WTC11 (cell line): ENCODE measurements around the gene ZFR2. TPM values are rescaled to one million over a fixed set of nuclear protein-coding genes. Genes with fewer than 3 reads are reported as not detected.

ENCODE experiments used
- ATAC-seq: fragments of 200-7000 bp; cut with Tn5 transposase; 2 replicates; pipeline ENCODE4 v1.10.0; 2021; ENCODE audit warnings: mild to moderate bottlenecking, moderate library complexity
- CTCF ChIA-PET: fragments of 300-600 bp; sonication (Branson Sonifier 250); formaldehyde crosslinking; loops from one replicate; lab custom pipeline; 2021; ENCODE audit warnings: antibody characterized with exemption; lab: Charles Lee
- POLR2A ChIA-PET: fragments of 350-600 bp; sonication (Branson Sonifier 250); formaldehyde crosslinking; loops from one replicate; lab custom pipeline; 2021; ENCODE audit warnings: antibody characterized with exemption; lab: Charles Lee
- DNase-seq: peaks from one replicate; pipeline ENCODE4 v3.0.0; 2021; ENCODE audit warnings: low spot score
- H3K27ac Mint-ChIP-seq: 2 replicates; pipeline ENCODE4 v1.8.0; 2021; ENCODE audit warnings: mixed read lengths
- H3K27me3 Mint-ChIP-seq: 2 replicates; pipeline ENCODE4 v1.8.0; 2021; ENCODE audit warnings: low read depth, mild to moderate bottlenecking, moderate library complexity, mixed read lengths
- H3K36me3 Mint-ChIP-seq: 2 replicates; pipeline ENCODE4 v1.8.0; 2021; ENCODE audit warnings: mixed read lengths
- H3K4me1 Mint-ChIP-seq: 2 replicates; pipeline ENCODE4 v1.8.0; 2022; ENCODE audit warnings: mixed read lengths
- H3K4me3 Mint-ChIP-seq: 2 replicates; pipeline ENCODE4 v1.8.0; 2021; ENCODE audit warnings: mild to moderate bottlenecking, moderate library complexity, mixed read lengths
- H3K9me3 Mint-ChIP-seq: 2 replicates; pipeline ENCODE4 v1.8.0; 2021; ENCODE audit warnings: mixed read lengths
- ELF4 ChIP-seq: sonication (generic); formaldehyde crosslinking; IDR thresholded peaks from 2 replicates; pipeline ENCODE4 v1.8.1; 2022; ENCODE audit warnings: low read depth, mild to moderate bottlenecking, moderate library complexity, missing genetic modification reagents
- ETV6 ChIP-seq: sonication (generic); formaldehyde crosslinking; IDR thresholded peaks from 2 replicates; pipeline ENCODE4 v1.8.1; 2022; ENCODE audit warnings: mild to moderate bottlenecking, missing genetic modification reagents
- FOXJ3 ChIP-seq: sonication (generic); formaldehyde crosslinking; IDR thresholded peaks from 2 replicates; pipeline ENCODE4 v1.9.0; 2021; ENCODE audit warnings: missing genetic modification reagents, mild to moderate bottlenecking, borderline replicate concordance
- GABPB1 ChIP-seq: sonication (generic); formaldehyde crosslinking; IDR thresholded peaks from 2 replicates; pipeline ENCODE4 v1.8.1; 2023; ENCODE audit warnings: mild to moderate bottlenecking, missing genetic modification reagents
- GTF2I ChIP-seq: fragments of 250-450 bp; sonication (Bioruptor Pico); conservative IDR thresholded peaks from 2 replicates; pipeline ENCODE4 v1.4.0; 2021; ENCODE audit warnings: mild to moderate bottlenecking
- JAZF1 ChIP-seq: fragments of 250-450 bp; sonication (Bioruptor Pico); IDR thresholded peaks from 2 replicates; pipeline ENCODE4 v1.9.0; 2021; ENCODE audit warnings: moderate library complexity, mild to moderate bottlenecking, inconsistent platforms
- MYBL2 ChIP-seq: sonication (generic); formaldehyde crosslinking; IDR thresholded peaks from 2 replicates; pipeline ENCODE4 v1.8.1; 2023; ENCODE audit warnings: mild to moderate bottlenecking, moderate library complexity, missing genetic modification reagents
- NFATC4 ChIP-seq: fragments of 250-450 bp; sonication (Bioruptor Pico); IDR thresholded peaks from 2 replicates; pipeline ENCODE4 v1.9.0; 2021; ENCODE audit warnings: mild to moderate bottlenecking
- NFE2L1 ChIP-seq: sonication (generic); formaldehyde crosslinking; IDR thresholded peaks from 2 replicates; pipeline ENCODE4 v1.8.1; 2023; ENCODE audit warnings: missing genetic modification reagents
- NFYB ChIP-seq: sonication (generic); formaldehyde crosslinking; conservative IDR thresholded peaks from 2 replicates; pipeline ENCODE4 v1.8.0; 2022; ENCODE audit warnings: low read depth, missing genetic modification reagents
- NR3C1 ChIP-seq: sonication (generic); formaldehyde crosslinking; conservative IDR thresholded peaks from 2 replicates; pipeline ENCODE4 v1.8.1; 2023; ENCODE audit warnings: low read depth, mild to moderate bottlenecking, missing genetic modification reagents
- RELA ChIP-seq: sonication (generic); formaldehyde crosslinking; IDR thresholded peaks from 2 replicates; pipeline ENCODE4 v1.8.1; 2022; ENCODE audit warnings: missing genetic modification reagents, mild to moderate bottlenecking, borderline replicate concordance
- RORB ChIP-seq: fragments of 250-450 bp; sonication (Bioruptor Pico); IDR thresholded peaks from 2 replicates; pipeline ENCODE4 v1.9.0; 2021; ENCODE audit warnings: mild to moderate bottlenecking
- SMAD4 ChIP-seq: sonication (generic); formaldehyde crosslinking; IDR thresholded peaks from 2 replicates; pipeline ENCODE4 v1.8.0; 2022; ENCODE audit warnings: mild to moderate bottlenecking, missing genetic modification reagents
- TEAD1 ChIP-seq: sonication (generic); formaldehyde crosslinking; IDR thresholded peaks from 2 replicates; pipeline ENCODE4 v1.8.0; 2022; ENCODE audit warnings: mild to moderate bottlenecking, missing genetic modification reagents
- ZNF138 ChIP-seq: sonication (generic); formaldehyde crosslinking; conservative IDR thresholded peaks from 2 replicates; pipeline ENCODE4 v1.8.1; 2022; ENCODE audit warnings: mild to moderate bottlenecking, moderate library complexity, missing genetic modification reagents
- ZNF232 ChIP-seq: sonication (generic); formaldehyde crosslinking; IDR thresholded peaks from 2 replicates; pipeline ENCODE4 v1.8.0; 2022; ENCODE audit warnings: mild to moderate bottlenecking, missing genetic modification reagents
- total RNA-seq: library from RNA; stranded (reverse); gene quantifications from 3 replicates; pipeline ENCODE4 v1.2.3, GENCODE V29; 2021
- TF ChIP-seq, protein P1 (sequence below): sonication (generic); formaldehyde crosslinking; IDR thresholded peaks from 2 replicates; pipeline ENCODE4 v1.8.1; 2023; ENCODE audit warnings: mild to moderate bottlenecking, moderate library complexity, missing genetic modification reagents
- TF ChIP-seq, protein P2 (sequence below): sonication (generic); formaldehyde crosslinking; IDR thresholded peaks from 2 replicates; pipeline ENCODE4 v1.8.1; 2022; ENCODE audit warnings: missing genetic modification reagents, borderline replicate concordance
- TF ChIP-seq, protein P3 (sequence below): sonication (generic); formaldehyde crosslinking; IDR thresholded peaks from 2 replicates; pipeline ENCODE4 v1.8.1; 2023; ENCODE audit warnings: mild to moderate bottlenecking, missing genetic modification reagents, moderate library complexity
- TF ChIP-seq, protein P4 (sequence below): fragments of 250-450 bp; sonication (Bioruptor Pico); IDR thresholded peaks from 2 replicates; pipeline ENCODE4 v1.8.0; 2021; ENCODE audit warnings: mild to moderate bottlenecking

ZFR2 gene
- total RNA-seq, 1 experiment from 2014 or later = 17.5 TPM

DNA sequence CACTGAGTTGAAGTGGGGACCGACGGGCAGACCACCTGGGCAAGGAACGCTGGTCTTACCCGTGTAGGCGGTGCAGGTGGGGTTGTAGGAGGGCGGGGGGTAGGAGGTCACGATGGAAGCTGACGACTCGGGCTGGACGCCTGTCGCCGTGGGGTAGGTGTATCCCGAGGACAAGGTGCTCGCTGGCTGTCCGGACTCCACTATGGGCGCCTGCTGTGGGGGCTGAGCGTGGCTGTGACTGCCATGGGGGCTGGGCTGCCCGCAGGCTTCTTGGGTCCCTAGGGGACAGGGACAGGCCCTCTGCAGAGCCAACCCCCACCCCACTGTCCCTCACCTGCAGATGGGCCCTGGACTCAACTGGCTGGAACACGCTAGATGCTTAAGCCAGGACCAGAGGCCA is 37.2 kb downstream of the ZFR2 start (continued):
- TF ChIP-seq, protein P1, sequence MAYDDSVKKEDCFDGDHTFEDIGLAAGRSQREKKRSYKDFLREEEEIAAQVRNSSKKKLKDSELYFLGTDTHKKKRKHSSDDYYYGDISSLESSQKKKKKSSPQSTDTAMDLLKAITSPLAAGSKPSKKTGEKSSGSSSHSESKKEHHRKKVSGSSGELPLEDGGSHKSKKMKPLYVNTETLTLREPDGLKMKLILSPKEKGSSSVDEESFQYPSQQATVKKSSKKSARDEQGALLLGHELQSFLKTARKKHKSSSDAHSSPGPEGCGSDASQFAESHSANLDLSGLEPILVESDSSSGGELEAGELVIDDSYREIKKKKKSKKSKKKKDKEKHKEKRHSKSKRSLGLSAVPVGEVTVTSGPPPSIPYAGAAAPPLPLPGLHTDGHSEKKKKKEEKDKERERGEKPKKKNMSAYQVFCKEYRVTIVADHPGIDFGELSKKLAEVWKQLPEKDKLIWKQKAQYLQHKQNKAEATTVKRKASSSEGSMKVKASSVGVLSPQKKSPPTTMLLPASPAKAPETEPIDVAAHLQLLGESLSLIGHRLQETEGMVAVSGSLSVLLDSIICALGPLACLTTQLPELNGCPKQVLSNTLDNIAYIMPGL (CRISPR knock-in tag) = no peak
- no peak for TF ChIP-seq NFE2L1 (CRISPR knock-in tag)
- TF ChIP-seq, protein P2, sequence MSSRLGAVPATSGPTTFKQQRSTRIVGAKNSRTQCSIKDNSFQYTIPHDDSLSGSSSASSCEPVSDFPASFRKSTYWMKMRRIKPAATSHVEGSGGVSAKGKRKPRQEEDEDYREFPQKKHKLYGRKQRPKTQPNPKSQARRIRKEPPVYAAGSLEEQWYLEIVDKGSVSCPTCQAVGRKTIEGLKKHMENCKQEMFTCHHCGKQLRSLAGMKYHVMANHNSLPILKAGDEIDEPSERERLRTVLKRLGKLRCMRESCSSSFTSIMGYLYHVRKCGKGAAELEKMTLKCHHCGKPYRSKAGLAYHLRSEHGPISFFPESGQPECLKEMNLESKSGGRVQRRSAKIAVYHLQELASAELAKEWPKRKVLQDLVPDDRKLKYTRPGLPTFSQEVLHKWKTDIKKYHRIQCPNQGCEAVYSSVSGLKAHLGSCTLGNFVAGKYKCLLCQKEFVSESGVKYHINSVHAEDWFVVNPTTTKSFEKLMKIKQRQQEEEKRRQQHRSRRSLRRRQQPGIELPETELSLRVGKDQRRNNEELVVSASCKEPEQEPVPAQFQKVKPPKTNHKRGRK (CRISPR knock-in tag) = no peak
- TF ChIP-seq ETV6 (CRISPR knock-in tag) = no peak
- TF ChIP-seq FOXJ3 (CRISPR knock-in tag) = no peak
- TF ChIP-seq ZNF138 (CRISPR knock-in tag) = no peak
- TF ChIP-seq NFYB = no peak
- TF ChIP-seq, all 79 proteins: peak for 0

DNA sequence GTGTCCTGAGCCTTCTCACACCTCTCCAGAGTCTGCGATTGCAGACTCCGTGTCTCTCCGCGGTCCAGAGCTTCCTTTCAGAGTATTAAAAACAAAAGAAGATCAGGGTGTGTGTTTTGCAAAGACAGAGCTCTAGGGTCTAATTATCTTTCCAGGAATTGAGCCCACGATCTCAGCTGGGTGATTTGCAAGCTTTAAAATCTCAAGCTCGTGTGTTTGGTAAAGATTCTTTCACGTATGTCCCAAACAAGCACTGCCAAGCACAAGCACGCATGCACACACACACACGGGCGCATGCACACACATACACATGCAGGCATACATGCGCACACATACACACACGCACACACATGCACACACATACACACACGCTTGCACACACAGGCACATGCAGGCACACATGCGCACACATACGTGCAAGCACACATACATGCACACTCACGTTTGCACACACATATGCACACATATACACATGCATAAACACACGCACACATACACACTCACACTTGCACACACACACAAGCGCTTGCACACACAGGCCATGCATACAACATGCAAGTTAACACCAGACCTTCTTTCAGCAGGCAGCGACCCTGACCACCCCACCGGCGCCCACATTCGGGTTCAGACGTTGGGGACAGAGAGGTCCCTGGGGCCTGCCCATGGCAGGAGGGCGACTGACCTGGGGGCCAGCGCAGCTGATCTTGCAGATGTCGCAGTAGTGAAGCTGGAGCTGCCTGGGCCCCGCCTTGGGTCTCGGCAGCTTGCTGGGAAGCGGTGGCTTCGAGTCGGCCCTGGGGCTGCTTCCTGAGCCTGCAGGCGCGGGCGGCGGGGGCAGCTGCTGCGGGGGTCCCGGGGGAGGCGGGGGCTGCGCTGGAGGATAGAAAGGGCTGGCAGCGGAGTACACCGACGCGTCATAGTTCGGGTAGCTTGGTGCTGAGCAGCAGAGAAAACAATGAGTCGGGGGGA is 37.9 kb downstream of the ZFR2 start:
- Mint-ChIP-seq H3K4me3 (no peak overlapping the region), H3K27me3 (no peaks in the 10 kb centered on the region), H3K9me3 (no peaks in the 10 kb centered on the region), H3K4me1 (no peaks in the 10 kb centered on the region)
- POLR2A ChIA-PET = interaction anchor here (0.6 kb wide), 1 partner anchor 1163 kb away, joined by 5 read pairs; no protein-coding TSS in a partner anchor
- no peak for TF ChIP-seq NFATC4
- TF ChIP-seq, protein P1 (CRISPR knock-in tag) = no peak
- TF ChIP-seq RELA (CRISPR knock-in tag) = no peak
- TF ChIP-seq ELF4 (CRISPR knock-in tag) = no peak
- TF ChIP-seq SMAD4 = no peak
- TF ChIP-seq, protein P2 (CRISPR knock-in tag) = no peak
- TF ChIP-seq, protein P3, sequence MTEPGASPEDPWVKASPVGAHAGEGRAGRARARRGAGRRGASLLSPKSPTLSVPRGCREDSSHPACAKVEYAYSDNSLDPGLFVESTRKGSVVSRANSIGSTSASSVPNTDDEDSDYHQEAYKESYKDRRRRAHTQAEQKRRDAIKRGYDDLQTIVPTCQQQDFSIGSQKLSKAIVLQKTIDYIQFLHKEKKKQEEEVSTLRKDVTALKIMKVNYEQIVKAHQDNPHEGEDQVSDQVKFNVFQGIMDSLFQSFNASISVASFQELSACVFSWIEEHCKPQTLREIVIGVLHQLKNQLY = no peak
- TF ChIP-seq NR3C1 = no peak
- TF ChIP-seq, protein P4, sequence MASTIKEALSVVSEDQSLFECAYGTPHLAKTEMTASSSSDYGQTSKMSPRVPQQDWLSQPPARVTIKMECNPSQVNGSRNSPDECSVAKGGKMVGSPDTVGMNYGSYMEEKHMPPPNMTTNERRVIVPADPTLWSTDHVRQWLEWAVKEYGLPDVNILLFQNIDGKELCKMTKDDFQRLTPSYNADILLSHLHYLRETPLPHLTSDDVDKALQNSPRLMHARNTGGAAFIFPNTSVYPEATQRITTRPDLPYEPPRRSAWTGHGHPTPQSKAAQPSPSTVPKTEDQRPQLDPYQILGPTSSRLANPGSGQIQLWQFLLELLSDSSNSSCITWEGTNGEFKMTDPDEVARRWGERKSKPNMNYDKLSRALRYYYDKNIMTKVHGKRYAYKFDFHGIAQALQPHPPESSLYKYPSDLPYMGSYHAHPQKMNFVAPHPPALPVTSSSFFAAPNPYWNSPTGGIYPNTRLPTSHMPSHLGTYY = no peak
- TF ChIP-seq GTF2I (CRISPR knock-in tag) = no peak
- TF ChIP-seq MYBL2 (CRISPR knock-in tag) = no peak
- no peak for TF ChIP-seq TEAD1 (CRISPR knock-in tag)
- no peak for TF ChIP-seq RORB (CRISPR knock-in tag)
- TF ChIP-seq GABPB1 = no peak
- TF ChIP-seq JAZF1 (CRISPR knock-in tag) = no peak
- no peak for TF ChIP-seq ZNF232 (CRISPR knock-in tag)
- TF ChIP-seq, all 79 proteins: peak for 0
- DNase-seq (no peak), ATAC-seq (no peak)
- CTCF ChIA-PET = interaction anchor here (2.0 to 2.7 kb wide), 2 partner anchors 9 to 18 kb away, joined by 5 to 22 read pairs; no protein-coding TSS in a partner anchor
- H3K36me3 Mint-ChIP-seq = no peaks in the 10 kb centered on the region
- H3K27ac Mint-ChIP-seq = no peak overlapping the region
